ENCODE measurements around the gene JMJD1C.
"Not testable (repeated sequence)": the region's sequence is repeated elsewhere in the genome, so short reads cannot be mapped to it uniquely, and the experiment has no call there.

Gene JMJD1C

DNA sequence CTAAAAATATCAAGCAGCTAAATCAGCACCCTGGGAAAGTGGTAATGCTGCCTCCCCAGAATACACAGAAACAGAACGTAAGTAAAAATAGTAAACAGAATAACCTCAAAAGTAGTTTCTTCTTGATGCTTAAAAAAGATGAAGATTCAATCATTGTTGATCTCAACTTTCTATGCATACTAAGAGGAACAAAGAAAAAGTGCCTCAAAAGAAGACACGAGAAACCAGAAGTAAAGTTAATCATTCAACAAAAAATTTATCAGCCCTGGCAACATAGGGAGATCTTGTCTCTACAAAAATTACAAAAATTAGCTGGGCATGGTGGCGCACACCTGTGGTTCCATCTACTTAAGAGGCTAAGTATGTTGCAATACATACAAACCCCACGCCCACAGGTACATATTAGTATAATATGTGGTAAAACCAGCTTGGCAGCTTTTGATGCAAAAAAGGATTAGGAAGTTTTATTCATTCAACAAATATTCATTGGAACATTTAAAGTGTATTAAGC, 179.0 kb downstream of the JMJD1C start:
- no peak overlapping the region for H3K4me3 ChIP-seq (replicated peaks; ENCODE audit: low read depth, low read length)
- DNase-seq (ENCODE audit: extremely low read depth, insufficient read length): peak; percentile 58
- H3K27me3 ChIP-seq (replicated peaks; ENCODE audit: control insufficient read depth, insufficient read depth, low read length): no peaks in the 10 kb centered on the region
- TF ChIP-seq, protein P1, sequence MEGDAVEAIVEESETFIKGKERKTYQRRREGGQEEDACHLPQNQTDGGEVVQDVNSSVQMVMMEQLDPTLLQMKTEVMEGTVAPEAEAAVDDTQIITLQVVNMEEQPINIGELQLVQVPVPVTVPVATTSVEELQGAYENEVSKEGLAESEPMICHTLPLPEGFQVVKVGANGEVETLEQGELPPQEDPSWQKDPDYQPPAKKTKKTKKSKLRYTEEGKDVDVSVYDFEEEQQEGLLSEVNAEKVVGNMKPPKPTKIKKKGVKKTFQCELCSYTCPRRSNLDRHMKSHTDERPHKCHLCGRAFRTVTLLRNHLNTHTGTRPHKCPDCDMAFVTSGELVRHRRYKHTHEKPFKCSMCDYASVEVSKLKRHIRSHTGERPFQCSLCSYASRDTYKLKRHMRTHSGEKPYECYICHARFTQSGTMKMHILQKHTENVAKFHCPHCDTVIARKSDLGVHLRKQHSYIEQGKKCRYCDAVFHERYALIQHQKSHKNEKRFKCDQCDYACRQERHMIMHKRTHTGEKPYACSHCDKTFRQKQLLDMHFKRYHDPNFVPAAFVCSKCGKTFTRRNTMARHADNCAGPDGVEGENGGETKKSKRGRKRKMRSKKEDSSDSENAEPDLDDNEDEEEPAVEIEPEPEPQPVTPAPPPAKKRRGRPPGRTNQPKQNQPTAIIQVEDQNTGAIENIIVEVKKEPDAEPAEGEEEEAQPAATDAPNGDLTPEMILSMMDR (IDR thresholded peaks at IDR 0.05; ENCODE audit: insufficient read depth, low read length, poor library complexity, severe bottlenecking): no peak
- no peaks in the 10 kb centered on the region for H3K36me3 ChIP-seq (ENCODE audit: control insufficient read depth, insufficient read depth, low read length)

DNA sequence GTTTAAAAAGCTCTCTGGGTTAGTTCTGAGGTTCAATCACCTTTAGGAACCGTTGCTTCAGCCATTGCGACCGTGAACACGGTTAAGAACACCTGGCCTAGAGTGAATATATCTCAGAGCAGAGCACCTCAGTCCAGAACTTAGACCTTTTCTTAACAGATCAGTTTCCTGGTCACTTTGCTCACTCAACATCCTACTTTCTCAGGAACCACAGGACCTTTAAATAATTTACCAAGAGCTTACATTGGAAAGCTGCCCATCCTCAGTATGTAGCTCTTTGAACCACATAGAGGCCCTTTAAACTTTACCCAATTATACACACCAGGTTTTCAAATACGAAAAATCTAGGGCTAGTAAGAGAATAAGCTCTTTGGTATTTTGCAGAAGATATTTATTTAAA, 179.4 kb downstream of the JMJD1C start:
- DNase-seq (ENCODE audit: extremely low read depth, insufficient read length): peak; percentile 32
- no peaks in the 10 kb centered on the region for H3K27me3 ChIP-seq (replicated peaks; ENCODE audit: control insufficient read depth, insufficient read depth, low read length)
- TF ChIP-seq, protein P1 (IDR thresholded peaks at IDR 0.05; ENCODE audit: insufficient read depth, low read length, poor library complexity, severe bottlenecking): no peak
- 0 out of 2 replicates have a peak overlapping the region, but pooled peaks have one; percentile 14 for H3K4me3 ChIP-seq (replicated peaks; ENCODE audit: low read depth, low read length)
- H3K36me3 ChIP-seq (ENCODE audit: control insufficient read depth, insufficient read depth, low read length): no peaks in the 10 kb centered on the region

DNA sequence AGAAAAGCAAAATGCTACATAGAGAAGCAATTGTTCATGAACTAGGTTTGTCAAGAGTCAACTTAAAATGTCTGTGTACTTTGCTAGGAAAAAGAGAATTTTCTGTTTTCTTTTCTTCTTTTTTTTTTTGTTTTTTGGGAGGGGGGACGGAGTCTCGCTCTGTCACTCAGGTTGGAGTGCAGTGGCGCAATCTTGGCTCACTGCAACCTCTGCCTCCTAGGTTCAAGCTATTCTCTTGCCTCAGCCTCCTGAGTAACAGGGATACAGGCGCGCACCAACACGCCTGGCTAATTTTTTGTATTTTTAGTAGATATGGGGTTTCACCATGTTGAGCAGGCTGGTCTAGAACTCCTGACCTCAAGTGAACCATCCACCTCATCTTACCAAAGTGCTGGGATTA, 181.9 kb downstream of the JMJD1C start:
- not testable (repeated sequence) for H3K36me3 ChIP-seq (ENCODE audit: control insufficient read depth, insufficient read depth, low read length); DNase-seq (ENCODE audit: extremely low read depth, insufficient read length)

DNA sequence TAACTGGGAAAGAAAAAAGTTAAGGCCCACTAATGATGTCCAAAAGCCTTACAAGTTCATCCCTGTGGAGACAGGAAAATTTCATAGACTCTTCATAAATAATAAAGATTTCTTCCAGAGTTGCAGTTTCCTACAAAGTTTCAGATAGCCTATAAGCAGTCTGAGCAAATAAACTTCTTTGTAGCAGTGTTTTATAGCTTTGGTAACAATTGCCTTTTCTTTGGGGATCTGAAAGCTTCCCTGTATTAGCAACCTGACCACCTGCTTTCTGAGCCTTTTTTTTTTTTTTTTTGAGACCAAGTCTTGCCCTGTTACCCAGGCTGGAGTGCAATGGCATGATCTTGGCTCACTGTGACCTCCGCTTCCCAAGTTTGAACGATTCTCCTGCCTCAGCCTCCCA, 182.7 kb downstream of the JMJD1C start:
- Histone ChIP-seq H3K4me3 (replicated peaks; ENCODE audit: low read depth, low read length) (no peak overlapping the region), H3K27me3 (replicated peaks; ENCODE audit: control insufficient read depth, insufficient read depth, low read length) (no peaks in the 10 kb centered on the region), H3K36me3 (ENCODE audit: control insufficient read depth, insufficient read depth, low read length) (no peaks in the 10 kb centered on the region)
- TF ChIP-seq, protein P1 (IDR thresholded peaks at IDR 0.05; ENCODE audit: insufficient read depth, low read length, poor library complexity, severe bottlenecking): no peak
- no peak for DNase-seq (ENCODE audit: extremely low read depth, insufficient read length)

More for the DNA sequence above, 181.9 kb downstream of the JMJD1C start:
- H3K4me3 ChIP-seq (replicated peaks; ENCODE audit: low read depth, low read length); H3K27me3 ChIP-seq (replicated peaks; ENCODE audit: control insufficient read depth, insufficient read depth, low read length): not testable (repeated sequence)

DNA sequence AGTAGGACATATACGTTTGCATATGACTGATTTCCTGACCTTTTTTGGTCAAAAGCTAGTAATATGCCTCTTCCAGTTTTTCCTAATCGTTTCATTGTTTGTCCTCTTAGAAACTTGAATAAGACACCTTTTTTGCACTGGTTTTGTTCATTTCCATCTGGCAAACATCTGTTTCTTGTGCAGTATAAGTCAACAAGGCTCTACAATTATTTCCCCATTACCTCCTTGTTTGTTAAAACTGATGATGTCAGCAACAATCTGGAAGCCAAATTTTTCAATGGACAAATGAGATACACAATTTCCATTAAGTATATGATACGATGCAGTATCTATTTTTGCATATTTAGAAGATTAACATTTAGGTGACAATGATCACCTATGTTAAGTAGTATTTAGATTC, 183.8 kb downstream of the JMJD1C start:
- no peaks in the 10 kb centered on the region for H3K36me3 ChIP-seq (ENCODE audit: control insufficient read depth, insufficient read depth, low read length)
- TF ChIP-seq, protein P1 (IDR thresholded peaks at IDR 0.05; ENCODE audit: insufficient read depth, low read length, poor library complexity, severe bottlenecking): no peak
- no peaks in the 10 kb centered on the region for H3K27me3 ChIP-seq (replicated peaks; ENCODE audit: control insufficient read depth, insufficient read depth, low read length)
- no peak overlapping the region for H3K4me3 ChIP-seq (replicated peaks; ENCODE audit: low read depth, low read length)
- no peak for DNase-seq (ENCODE audit: extremely low read depth, insufficient read length)

DNA sequence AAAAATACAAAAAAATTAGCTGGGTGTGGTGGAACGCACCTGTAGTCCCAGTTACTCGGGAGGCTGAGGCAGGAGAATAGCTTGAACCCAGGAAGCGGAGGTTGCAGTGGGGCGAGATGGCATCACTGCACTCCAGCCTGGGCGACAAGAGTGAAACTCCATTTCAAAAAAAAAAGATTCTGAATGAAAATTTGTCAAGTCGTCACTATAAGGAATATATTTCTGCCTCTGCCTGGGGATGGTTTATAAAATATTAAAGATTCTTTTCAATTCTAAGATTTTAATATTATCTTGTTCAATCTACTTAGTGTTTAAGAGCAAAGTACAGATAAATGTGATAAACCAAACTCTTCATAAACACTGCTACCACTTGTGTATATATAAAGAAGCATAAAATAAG, 185.4 kb downstream of the JMJD1C start:
- Histone ChIP-seq H3K27me3 (replicated peaks; ENCODE audit: control insufficient read depth, insufficient read depth, low read length) (no peaks in the 10 kb centered on the region), H3K36me3 (ENCODE audit: control insufficient read depth, insufficient read depth, low read length) (no peaks in the 10 kb centered on the region), H3K4me3 (replicated peaks; ENCODE audit: low read depth, low read length) (no peak overlapping the region)
- TF ChIP-seq, protein P1 (IDR thresholded peaks at IDR 0.05; ENCODE audit: insufficient read depth, low read length, poor library complexity, severe bottlenecking): no peak
- DNase-seq (ENCODE audit: extremely low read depth, insufficient read length): no peak
